ENCODE measurements around the gene KLHL26.

KLHL26 gene

DNA sequence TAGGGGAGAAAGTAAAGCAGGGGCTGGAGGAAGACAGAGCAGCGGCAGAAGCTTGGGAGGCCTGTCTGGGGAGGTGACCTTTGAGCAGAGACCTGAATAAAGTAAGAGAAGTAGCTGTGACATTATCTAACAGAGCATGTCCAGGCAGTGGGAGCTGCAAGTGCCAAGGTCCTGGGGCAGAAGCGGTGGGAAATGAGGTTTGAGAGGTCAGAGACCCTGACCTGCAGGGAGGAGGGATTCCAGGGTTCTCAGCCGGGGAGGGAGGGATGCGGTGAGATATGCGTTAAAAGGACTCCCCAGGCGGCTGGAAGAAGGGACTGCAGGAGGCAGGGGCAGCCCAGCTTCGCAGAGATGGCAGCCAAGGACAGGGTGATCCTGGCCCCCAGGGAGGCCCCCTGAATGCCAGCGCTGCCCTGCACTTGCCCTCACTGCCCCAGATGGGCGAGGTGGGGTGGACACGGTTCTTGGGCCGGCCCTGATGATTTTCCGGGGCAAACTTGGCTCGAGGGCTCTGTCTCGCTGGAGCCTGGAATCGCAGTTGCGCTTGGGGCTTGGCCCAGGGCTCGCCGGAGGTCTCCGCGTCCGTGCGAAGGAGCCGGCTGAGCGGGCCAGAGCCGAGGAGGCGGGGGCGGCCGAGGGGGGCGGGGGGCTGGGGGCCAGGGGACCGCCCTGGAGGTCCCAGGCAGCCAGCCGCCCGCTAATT is 33.4 kb upstream of the KLHL26 start:
- no peak for DNase-seq

GRCh38 chr19:18603958-18604819 is 32.6 kb upstream of the KLHL26 start:
- DNase-seq: no peak

GRCh38 chr19:18604820-18605159 is 32.0 kb upstream of the KLHL26 start:
- no peak for DNase-seq

- DNase-seq: no peak
Measured at GRCh38 chr19:18605196-18605545, 31.7 kb upstream of the KLHL26 start.

- DNase-seq: no peak
Measured at GRCh38 chr19:18605546-18606280, 31.1 kb upstream of the KLHL26 start.

- DNase-seq: no peak
Measured at GRCh38 chr19:18606281-18607225, 30.3 kb upstream of the KLHL26 start, which contains the start of gene CRLF1. Gene CRLF1 (minus strand): TSS chr19:18606799. CDS start chr19:18606656, 143 bp downstream.

DNA sequence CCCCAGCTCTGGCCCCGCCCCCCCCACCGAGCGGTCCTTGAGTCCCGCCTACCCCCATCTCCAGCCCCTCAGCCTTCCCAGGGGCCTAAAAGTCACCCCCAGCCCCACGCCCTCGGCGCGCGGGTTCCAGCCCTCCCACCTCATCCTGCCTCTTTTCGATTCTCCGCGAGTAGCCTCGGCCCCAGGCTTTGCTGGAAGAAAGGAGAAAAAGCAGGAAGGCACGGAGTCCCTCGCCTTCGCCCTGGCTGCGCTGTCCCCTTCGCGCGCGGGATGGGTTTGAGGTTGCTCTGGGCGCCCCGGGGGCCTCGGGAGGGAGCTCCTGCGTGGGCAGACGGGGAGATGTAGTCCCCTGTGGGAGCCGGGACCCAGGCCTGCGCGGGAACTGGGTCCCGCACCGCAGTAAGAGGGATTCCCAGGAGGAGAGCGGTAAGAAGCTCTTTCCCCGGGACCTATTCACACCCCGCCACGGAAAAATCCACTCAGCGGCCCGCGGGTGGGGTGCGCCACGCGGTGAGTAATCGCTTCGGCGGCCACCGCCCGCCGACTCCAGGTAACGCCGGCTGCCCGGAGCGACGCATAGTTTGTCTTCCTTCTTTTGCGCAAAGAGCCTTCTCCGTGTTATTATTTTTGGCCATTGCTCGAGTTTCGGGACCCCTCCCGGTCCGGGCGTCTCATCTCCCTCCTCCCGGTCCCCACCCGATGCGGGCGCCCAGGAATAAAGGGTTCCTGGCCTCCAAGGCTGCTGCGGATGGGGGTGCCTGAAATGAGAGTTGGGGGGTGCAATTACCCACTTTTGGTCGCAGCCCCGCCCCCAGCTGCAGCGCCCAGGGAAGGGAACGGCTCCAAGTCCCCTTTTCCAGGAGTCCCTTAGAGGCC is 29.4 kb upstream of the KLHL26 start:
- DNase-seq: no peak

GRCh38 chr19:18608102-18608804 is 28.6 kb upstream of the KLHL26 start:
- no peak for DNase-seq

GRCh38 chr19:18608805-18609716 is 27.8 kb upstream of the KLHL26 start:
- no peak for DNase-seq

GRCh38 chr19:18609717-18610051 is 27.1 kb upstream of the KLHL26 start:
- DNase-seq: no peak

DNA sequence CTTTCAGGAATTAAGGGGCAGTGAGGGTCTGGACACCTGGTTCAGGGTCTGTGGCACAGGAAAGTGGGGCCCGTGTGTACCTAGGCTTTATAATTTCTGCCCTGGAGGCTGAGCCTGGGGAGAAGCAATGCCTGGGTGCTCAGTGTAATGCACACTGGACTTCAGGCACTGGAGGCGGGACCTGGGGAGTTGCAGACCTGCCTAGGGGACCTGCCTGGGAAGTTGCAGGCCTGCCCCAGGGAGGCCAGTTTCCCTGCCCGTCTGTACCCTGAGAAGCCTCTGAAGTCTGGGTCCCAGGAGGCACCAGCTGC is 26.6 kb upstream of the KLHL26 start:
- no peak for DNase-seq

GRCh38 chr19:18610556-18611326 is 26.1 kb upstream of the KLHL26 start:
- DNase-seq: no peak

- DNase-seq: no peak
Measured at GRCh38 chr19:18611327-18612050, 25.3 kb upstream of the KLHL26 start.

DNA sequence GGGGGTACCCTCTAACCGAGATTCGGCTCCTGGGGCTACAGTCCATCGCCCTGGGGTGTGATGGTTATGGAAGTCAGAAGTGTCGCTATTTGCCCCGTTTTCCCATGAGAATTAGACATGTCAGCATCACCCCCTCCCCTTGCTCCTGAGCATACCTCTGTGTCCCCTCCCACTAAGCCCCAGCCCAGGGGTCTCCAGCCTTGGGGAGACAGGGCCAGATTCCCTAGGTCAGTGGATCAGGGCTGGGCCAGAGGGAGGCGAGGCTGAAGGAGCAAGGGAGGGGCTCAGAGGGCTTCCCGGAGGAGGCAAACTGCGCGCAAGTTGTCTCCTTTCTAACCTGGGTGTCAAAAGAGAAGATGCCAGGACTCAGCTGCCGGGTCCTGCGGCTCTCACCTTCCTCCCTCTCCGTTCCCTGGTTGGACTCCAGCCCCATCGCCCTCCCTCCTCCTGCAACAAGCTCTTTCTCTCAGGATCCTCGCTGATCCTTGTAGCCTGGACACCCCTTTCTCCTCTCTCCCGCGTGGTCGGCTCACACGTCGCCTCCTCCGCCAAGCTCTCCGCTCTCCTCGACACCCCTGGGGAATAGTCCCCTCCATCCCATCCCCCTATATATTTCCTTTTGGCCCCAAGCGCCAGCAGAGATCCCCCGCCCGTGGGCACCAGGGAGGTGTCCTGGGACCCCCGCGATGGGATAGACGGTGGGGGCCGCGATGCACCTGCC is 24.6 kb upstream of the KLHL26 start:
- DNase-seq: no peak

DNA sequence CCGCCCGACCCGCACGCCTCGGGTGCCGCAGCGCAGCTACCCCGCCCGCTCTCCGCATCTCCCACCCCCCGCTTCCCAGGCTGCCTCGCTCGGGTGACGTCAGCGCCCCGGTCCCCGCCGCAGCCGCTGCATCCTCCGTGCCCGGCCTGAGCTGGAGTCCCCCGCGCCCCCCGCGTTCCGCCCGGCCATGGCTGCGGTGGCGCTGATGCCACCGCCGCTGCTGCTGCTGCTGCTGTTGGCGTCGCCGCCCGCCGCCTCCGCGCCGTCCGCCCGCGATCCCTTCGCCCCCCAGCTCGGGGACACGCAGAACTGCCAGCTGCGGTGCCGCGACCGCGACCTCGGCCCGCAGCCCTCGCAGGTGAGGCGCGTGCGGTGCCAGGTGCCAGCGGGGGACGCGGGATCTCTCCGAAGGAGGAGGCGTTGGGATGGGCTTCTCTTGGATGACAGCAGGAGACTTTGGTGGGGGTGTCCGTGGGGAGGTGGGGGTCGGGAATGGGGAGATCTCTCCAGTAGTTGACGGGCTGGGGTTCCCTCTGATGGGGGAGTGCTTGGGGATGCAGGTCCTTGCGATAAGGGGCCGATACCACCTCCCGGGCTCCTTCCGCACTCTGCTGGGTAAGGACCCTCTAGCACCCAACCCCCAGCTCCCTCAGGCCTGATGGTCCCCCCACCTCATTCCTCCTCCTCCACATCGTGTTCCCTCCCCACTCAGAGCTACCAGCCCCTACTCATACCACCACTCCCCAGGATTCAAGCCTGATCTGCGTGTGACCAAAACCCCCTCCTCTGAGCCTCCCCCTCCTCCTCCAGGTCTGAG is 23.8 kb upstream of the KLHL26 start, which contains the start of gene TMEM59L:
TSS of gene TMEM59L (plus strand) at position 99 of the 817 bp plus-strand sequence. CDS start at position 188, 89 bp downstream.
- peak; percentile 39 for DNase-seq

DNA sequence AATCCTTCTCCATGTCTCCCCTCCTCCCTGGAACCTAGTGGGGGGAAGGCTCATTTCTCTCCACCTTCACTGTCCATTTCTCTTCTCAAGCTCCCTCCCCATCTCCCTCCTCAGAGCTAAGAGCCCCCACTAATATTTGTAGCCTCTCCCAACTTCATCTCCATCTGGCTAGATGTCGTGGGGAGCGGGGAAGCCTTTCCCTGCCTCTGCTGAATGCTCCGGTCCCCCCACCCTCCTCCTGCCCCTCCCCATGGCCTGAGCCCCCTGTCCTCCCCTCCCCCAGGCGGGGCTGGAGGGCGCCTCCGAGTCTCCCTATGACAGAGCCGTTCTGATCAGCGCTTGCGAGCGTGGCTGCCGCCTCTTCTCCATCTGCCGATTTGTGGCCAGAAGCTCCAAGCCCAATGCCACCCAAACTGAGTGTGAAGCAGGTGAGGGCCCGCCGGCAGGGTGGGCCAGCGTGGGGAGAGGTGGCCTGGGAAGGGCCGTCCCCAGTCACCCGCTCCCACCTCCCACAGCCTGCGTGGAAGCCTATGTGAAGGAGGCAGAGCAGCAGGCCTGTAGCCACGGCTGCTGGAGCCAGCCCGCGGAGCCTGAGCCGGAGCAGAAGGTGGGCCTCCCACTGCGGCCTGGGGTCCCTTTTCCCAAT is 23.1 kb upstream of the KLHL26 start:
- no peak for DNase-seq
